ENCODE measurements around the gene SRSF2. TPM values are rescaled to one million over a fixed set of nuclear protein-coding genes. Genes with fewer than 3 reads are reported as not detected.

SRSF2 gene
- total and polyA plus RNA-seq, 9 of the 15 experiments (the other 6 are each of a cell fraction or from before 2014, with no cell fraction given) = 161 to 583 (median 393) TPM

GRCh38 chr17:76736349-76737081 lies 616 bp downstream of the SRSF2 start (continued):
- no peak for TF ChIP-seq ZBTB12 (CRISPR knock-in tag; IDR thresholded peaks at IDR 0.05)
- no peak; a peak in 1 of 4 replicates for TF ChIP-seq TRIM24 (IDR thresholded peaks at IDR 0.05)
- peak; percentile 73 for TF ChIP-seq MED1 (CRISPR knock-in tag; IDR thresholded peaks at IDR 0.05; ENCODE audit: borderline replicate concordance)
- no peak for TF ChIP-seq ELF1 (tag; IDR thresholded peaks at IDR 0.05)
- no peak for TF ChIP-seq ZNF408 (CRISPR knock-in tag; IDR thresholded peaks at IDR 0.05; ENCODE audit: low read depth)
- peak; percentile 69 for TF ChIP-seq CREM (IDR thresholded peaks at IDR 0.05; ENCODE audit: low read depth)
- TF ChIP-seq HDAC3 (IDR thresholded peaks at IDR 0.05; ENCODE audit: borderline replicate concordance, partially characterized antibody) = no peak
- TF ChIP-seq C11orf30 (IDR thresholded peaks at IDR 0.05; ENCODE audit: low read depth) = no peak
- TF ChIP-seq REST (IDR thresholded peaks at IDR 0.05; ENCODE audit: borderline replicate concordance) = 0 out of 2 replicates have a peak, but pooled peaks have one; percentile 8
- TF ChIP-seq REST (CRISPR knock-in tag; IDR thresholded peaks at IDR 0.05; ENCODE audit: low read depth) = peak; percentile 28; the same call in 1 of the 2 replicates
- TF ChIP-seq NFE2 (IDR thresholded peaks at IDR 0.05; ENCODE audit: low read depth) = no peak
- no peak for TF ChIP-seq IRF9 (tag; IDR thresholded peaks at IDR 0.05)
- no peak for TF ChIP-seq ZNF655 (CRISPR knock-in tag; IDR thresholded peaks at IDR 0.05)
- no peak for TF ChIP-seq TRIM25 (IDR thresholded peaks at IDR 0.05; ENCODE audit: borderline replicate concordance)

All from K562 (cell line).